OCI-LY7 (cell line): ENCODE measurements around the gene CETN2. TPM values are rescaled to one million over a fixed set of nuclear protein-coding genes. Genes with fewer than 3 reads are reported as not detected.

ENCODE experiments used
- BruUV-seq: library from RNA; stranded (reverse); fragments of 400-500 nt; replicated peaks from 2 replicates; lab custom pipeline; 2021; lab: Mats Ljungman, UMichigan
- CTCF ChIA-PET: fragments of 300-600 bp; sonication (Branson Sonifier 250); formaldehyde crosslinking; loops from one replicate; lab custom pipeline; 2022; ENCODE audit warnings: antibody characterized with exemption; ENCODE audit not compliant: unreplicated experiment; lab: Charles Lee
- POLR2A ChIA-PET: fragments of 300-600 bp; sonication (Branson Sonifier 250); formaldehyde crosslinking; loops from one replicate; lab custom pipeline; 2022; ENCODE audit warnings: antibody characterized with exemption; lab: Charles Lee
- DNase-seq: peaks from one replicate; pipeline ENCODE4 v3.0.0-alpha.2; 2015; ENCODE audit warnings: low spot score
- H2AFZ ChIP-seq: fragments of 200-600 bp; sonication (generic), shearing (Covaris generic); 2 replicates; pipeline ENCODE4 v1.6.1; 2014; ENCODE audit warnings: mild to moderate bottlenecking, antibody characterized with exemption, low read length, moderate library complexity
- H3K27ac ChIP-seq: fragments of 200-600 bp; sonication (generic); 2 replicates; pipeline ENCODE4 v1.5.1; 2014; ENCODE audit warnings: mixed run types, low read depth, mild to moderate bottlenecking, moderate library complexity, low read length, inconsistent platforms; ENCODE audit not compliant: poor library complexity, severe bottlenecking
- H3K36me3 ChIP-seq: fragments of 200-600 bp; sonication (generic); 2 replicates; pipeline ENCODE4 v1.6.1; 2014; ENCODE audit warnings: mild to moderate bottlenecking, antibody characterized with exemption, low read length, moderate library complexity, mixed read lengths; ENCODE audit not compliant: insufficient read depth
- H3K4me1 ChIP-seq: fragments of 200-600 bp; sonication (generic); 2 replicates; pipeline ENCODE4 v1.5.1; 2014; ENCODE audit warnings: mild to moderate bottlenecking, low read length; ENCODE audit not compliant: insufficient read depth, poor library complexity, severe bottlenecking
- H3K4me2 ChIP-seq: fragments of 200-600 bp; sonication (generic); 2 replicates; pipeline ENCODE4 v1.6.1; 2014; ENCODE audit warnings: mild to moderate bottlenecking, low read length
- H3K4me3 ChIP-seq: fragments of 200-600 bp; sonication (generic); 2 replicates; pipeline ENCODE4 v1.5.1; 2014; ENCODE audit warnings: mild to moderate bottlenecking, low read depth, low read length; ENCODE audit not compliant: poor library complexity, severe bottlenecking
- H3K79me2 ChIP-seq: fragments of 200-600 bp; sonication (generic); 2 replicates; pipeline ENCODE4 v1.6.1; 2016; ENCODE audit warnings: low read depth, mild to moderate bottlenecking, low read length, moderate library complexity, mixed read lengths; ENCODE audit not compliant: insufficient read depth
- H3K9me2 ChIP-seq: fragments of 200-600 bp; sonication (generic); 2 replicates; pipeline ENCODE4 v1.6.1; 2016; ENCODE audit warnings: mild to moderate bottlenecking, low read length, mixed read lengths; ENCODE audit not compliant: insufficient read depth
- H3K9me3 ChIP-seq: fragments of 200-600 bp; sonication (generic); 2 replicates; pipeline ENCODE4 v1.6.1; 2014; ENCODE audit warnings: mild to moderate bottlenecking, mixed run types, low read length, mixed read lengths
- H4K20me1 ChIP-seq: fragments of 200-600 bp; sonication (generic); 2 replicates; pipeline ENCODE4 v1.6.1; 2014; ENCODE audit warnings: mild to moderate bottlenecking, antibody characterized with exemption, low read length, moderate library complexity, mixed read lengths; ENCODE audit not compliant: insufficient read depth
- EZH2phosphoT487 ChIP-seq: fragments of 200-600 bp; sonication (generic); IDR thresholded peaks from 2 replicates; pipeline ENCODE4 v1.6.1; 2018; ENCODE audit warnings: low read depth, borderline replicate concordance, mild to moderate bottlenecking, mixed run types, antibody characterized with exemption, low read length, moderate library complexity, mixed read lengths
- intact Hi-C: fragments of 100-400 bp; cut with micrococcal nuclease; formaldehyde crosslinking; loops from one replicate; pipeline ENCODE4 v1.10.0; 2022; ENCODE audit not compliant: unreplicated experiment
- total RNA-seq, 2 experiments: library from RNA; depleted of rRNA in 1 of 2; stranded (reverse); fragments of >200 nt in 1 of 2; shearing (Covaris generic) in 1 of 2; gene quantifications; 2 replicates each; pipeline ENCODE4 v1.2.3, GENCODE V29; 2014 to 2022
- TF ChIP-seq, protein P1 (sequence below): fragments of 200-600 bp; sonication (generic); conservative IDR thresholded peaks from 2 replicates; pipeline ENCODE4 v1.5.1; 2014; ENCODE audit warnings: mild to moderate bottlenecking, antibody characterized with exemption, low read length, moderate library complexity, mixed read lengths

The CETN2 gene
- total RNA-seq, 2 experiments from 2014 or later = 9.4 to 15.6 TPM

DNA sequence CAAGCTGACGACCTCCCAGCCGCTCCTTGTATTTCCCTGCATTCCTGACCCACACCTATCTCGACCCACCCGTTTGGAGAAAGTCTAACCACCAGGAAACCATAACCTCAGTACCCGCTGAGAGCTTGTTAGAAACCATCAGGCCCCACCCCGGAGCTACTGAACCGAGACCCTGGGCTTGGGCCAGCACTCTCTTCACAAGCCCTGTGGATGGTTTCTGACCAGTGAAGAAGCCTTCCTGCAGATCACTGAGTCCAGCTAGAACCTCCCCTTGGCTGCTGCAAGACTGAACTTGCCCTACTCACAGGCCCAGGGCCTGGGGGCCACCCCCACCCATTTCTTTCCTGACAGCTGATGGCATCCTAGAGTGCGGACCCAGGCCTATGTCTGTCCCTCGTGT is 40.7 kb upstream of the CETN2 start:
- H3K79me2 ChIP-seq = no peaks in the 10 kb centered on the region
- POLR2A ChIA-PET = no interaction called here
- H3K9me3 ChIP-seq = no peaks in the 10 kb centered on the region
- no peak overlapping the region for H3K4me3 ChIP-seq
- TF ChIP-seq EZH2phosphoT487 = no peak
- TF ChIP-seq, protein P1, sequence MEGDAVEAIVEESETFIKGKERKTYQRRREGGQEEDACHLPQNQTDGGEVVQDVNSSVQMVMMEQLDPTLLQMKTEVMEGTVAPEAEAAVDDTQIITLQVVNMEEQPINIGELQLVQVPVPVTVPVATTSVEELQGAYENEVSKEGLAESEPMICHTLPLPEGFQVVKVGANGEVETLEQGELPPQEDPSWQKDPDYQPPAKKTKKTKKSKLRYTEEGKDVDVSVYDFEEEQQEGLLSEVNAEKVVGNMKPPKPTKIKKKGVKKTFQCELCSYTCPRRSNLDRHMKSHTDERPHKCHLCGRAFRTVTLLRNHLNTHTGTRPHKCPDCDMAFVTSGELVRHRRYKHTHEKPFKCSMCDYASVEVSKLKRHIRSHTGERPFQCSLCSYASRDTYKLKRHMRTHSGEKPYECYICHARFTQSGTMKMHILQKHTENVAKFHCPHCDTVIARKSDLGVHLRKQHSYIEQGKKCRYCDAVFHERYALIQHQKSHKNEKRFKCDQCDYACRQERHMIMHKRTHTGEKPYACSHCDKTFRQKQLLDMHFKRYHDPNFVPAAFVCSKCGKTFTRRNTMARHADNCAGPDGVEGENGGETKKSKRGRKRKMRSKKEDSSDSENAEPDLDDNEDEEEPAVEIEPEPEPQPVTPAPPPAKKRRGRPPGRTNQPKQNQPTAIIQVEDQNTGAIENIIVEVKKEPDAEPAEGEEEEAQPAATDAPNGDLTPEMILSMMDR = no peak
- H3K9me2 ChIP-seq = no peaks in the 10 kb centered on the region
- no peak overlapping the region for H3K4me2 ChIP-seq
- H3K4me1 ChIP-seq = no peaks in the 10 kb centered on the region
- H3K27ac ChIP-seq = no peak overlapping the region
- H4K20me1 ChIP-seq = no peaks in the 10 kb centered on the region
- peaks cover 5% of the 10 kb centered on the region; the same call in 1 of the 2 replicates for H3K36me3 ChIP-seq
- no TSS peak for BruUV-seq
- no peak for DNase-seq
- no peak overlapping the region for H2AFZ ChIP-seq
- CTCF ChIA-PET = no interaction called here
- intact Hi-C loops = no loop called here

DNA sequence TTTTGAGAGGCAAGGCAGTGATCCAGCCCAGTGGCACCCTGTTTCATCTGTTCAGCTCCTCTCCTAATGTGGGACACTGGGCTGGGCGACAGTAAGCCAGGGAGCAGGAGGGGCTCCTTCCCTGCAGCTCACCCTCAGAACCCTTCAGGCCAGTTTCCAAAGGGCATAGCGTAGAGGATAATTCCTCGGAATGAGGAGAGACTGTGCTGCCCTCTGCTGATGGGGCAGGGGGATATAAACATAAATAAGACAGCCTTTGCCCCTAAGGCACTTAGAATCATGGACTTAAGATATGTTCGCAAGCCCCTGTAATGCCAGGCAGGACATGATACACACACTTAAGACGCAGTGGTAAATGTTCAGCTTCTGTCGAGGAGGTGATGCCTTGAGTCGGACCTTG is 39.4 kb upstream of the CETN2 start:
- H3K4me1 ChIP-seq = no peaks in the 10 kb centered on the region
- ChIA-PET CTCF (no interaction called here), POLR2A (interaction anchor here (0.7 kb wide), 1 partner anchor 72 kb away, joined by 3 read pairs; no protein-coding TSS in a partner anchor)
- H4K20me1 ChIP-seq = no peaks in the 10 kb centered on the region
- no peak overlapping the region for H2AFZ ChIP-seq
- no peaks in the 10 kb centered on the region for H3K79me2 ChIP-seq
- no peak for DNase-seq
- no TSS peak for BruUV-seq
- intact Hi-C loops = no loop called here
- H3K9me3 ChIP-seq = no peaks in the 10 kb centered on the region
- peaks cover 5% of the 10 kb centered on the region; the same call in 1 of the 2 replicates for H3K36me3 ChIP-seq
- H3K9me2 ChIP-seq = no peaks in the 10 kb centered on the region
- no peak overlapping the region for H3K4me3 ChIP-seq
- H3K4me2 ChIP-seq = no peak overlapping the region
- TF ChIP-seq, protein P1 = no peak
- TF ChIP-seq EZH2phosphoT487 = no peak
- no peak overlapping the region for H3K27ac ChIP-seq

DNA sequence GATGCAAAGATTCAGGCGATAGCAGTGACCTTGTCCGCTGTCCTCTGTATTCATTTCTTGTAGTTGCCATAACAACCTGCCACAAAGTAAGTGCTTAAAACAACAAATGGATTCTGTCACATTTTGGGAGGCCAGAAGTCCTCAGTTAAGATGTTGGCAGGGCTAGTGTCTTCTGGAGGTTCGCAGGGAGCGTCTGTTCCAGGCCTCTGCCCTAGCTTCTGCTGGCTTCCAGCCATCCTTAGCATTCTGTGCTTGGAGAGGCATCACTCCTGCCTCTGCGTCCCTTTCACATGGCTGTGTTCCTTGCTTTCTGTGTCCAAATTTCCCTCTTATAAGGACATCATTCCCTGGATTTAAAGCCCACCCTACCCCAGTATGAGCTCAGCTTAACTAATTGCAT is 35.8 kb upstream of the CETN2 start:
- Histone ChIP-seq H2AFZ (no peak overlapping the region), H3K36me3 (peaks cover 10% of the 10 kb centered on the region; the same call in 1 of the 2 replicates), H3K4me1 (no peaks in the 10 kb centered on the region), H4K20me1 (no peaks in the 10 kb centered on the region), H3K4me3 (no peak overlapping the region), H3K79me2 (no peaks in the 10 kb centered on the region), H3K9me2 (no peaks in the 10 kb centered on the region), H3K27ac (no peak overlapping the region), H3K4me2 (no peak overlapping the region), H3K9me3 (no peaks in the 10 kb centered on the region)
- intact Hi-C loops = no loop called here
- ChIA-PET POLR2A (no interaction called here), CTCF (no interaction called here)
- BruUV-seq = no TSS peak
- TF ChIP-seq, protein P1 = no peak
- no peak for TF ChIP-seq EZH2phosphoT487
- no peak for DNase-seq
